Ovary (tissue), 3 donors: ENCODE data around the gene SIPA1L2.

Source experiments
- CTCF ChIP-seq, 3 donors: fragments of 450-650 bp in 2 of 3; fragments of 200-600 bp in 1 of 3; IDR thresholded peaks; one replicate each; pipeline versions ENCODE4 v1.5.1 to v1.8.0; 2016 to 2022; ENCODE audit warnings: antibody characterized with exemption in 3 of 3, mild to moderate bottlenecking in 1 of 3
- EP300 ChIP-seq: sonication (generic); formaldehyde crosslinking; IDR thresholded peaks from one replicate; pipeline ENCODE4 v1.6.1; 2017; ENCODE audit warnings: antibody characterized with exemption
- POLR2A ChIP-seq: fragments of 450-650 bp; IDR thresholded peaks from one replicate; pipeline ENCODE4 v1.6.1; 2017; ENCODE audit warnings: antibody characterized with exemption, mild to moderate bottlenecking, moderate library complexity
- donor health status: DM: no; HTN: no; CAD: no.

GRCh38 chr1:232650418-232650817, 20.5 kb upstream of the SIPA1L2 start:
- TF ChIP-seq CTCF (IDR thresholded peaks at IDR 0.05) (no peak), POLR2A (no peak), EP300 (no peak)
